Urinary bladder (tissue), 4 donors: Measurements from ENCODE around the gene TNIK. TPM values are rescaled to one million over a fixed set of nuclear protein-coding genes. Genes with fewer than 3 reads are reported as not detected.
"Not testable (repeated sequence)": the region's sequence is repeated elsewhere in the genome, so short reads cannot be mapped to it uniquely, and the experiment has no call there.

Source experiments
- DNase-seq: peaks from one replicate; pipeline ENCODE4 v3.0.0-alpha.2; 2015; ENCODE audit errors: extremely low spot score
- H3K27ac ChIP-seq: one replicate; pipeline ENCODE4 v1.5.1; 2013; ENCODE audit warnings: low read depth, mild to moderate bottlenecking, moderate library complexity
- H3K36me3 ChIP-seq: one replicate; pipeline ENCODE4 v1.6.1; 2013; ENCODE audit warnings: mild to moderate bottlenecking, moderate library complexity; ENCODE audit not compliant: insufficient read depth
- H3K4me1 ChIP-seq: one replicate; pipeline ENCODE4 v1.6.1; 2013; ENCODE audit warnings: mild to moderate bottlenecking, moderate library complexity; ENCODE audit not compliant: insufficient read depth
- H3K4me3 ChIP-seq: one replicate; pipeline ENCODE4 v1.5.1; 2013; ENCODE audit warnings: low read depth, low read length
- WGBS: extraction: QIAGEN DNeasy Blood & Tissue Kit; methylation state at CpG from one replicate; pipeline ENCODE4 v1.1.7; 2013; 5-methylcytosine and 5-hydroxymethylcytosine counted together
- polyA plus RNA-seq: library from polyadenylated mRNA; stranded (reverse); fragments of 200-250 nt; gene quantifications from one replicate; pipeline ENCODE4 v1.2.3, GENCODE V29; 2013
- total RNA-seq: library from RNA; depleted of rRNA; stranded (reverse); fragments of >200 nt; gene quantifications from one replicate; pipeline ENCODE4 v1.2.3, GENCODE V29; 2014
- donor health status: healthy with polysubstance abuse.
- donor health status: healthy.

Gene TNIK
- total and polyA plus RNA-seq, 2 donors, result 6.5 to 26.6 TPM

DNA sequence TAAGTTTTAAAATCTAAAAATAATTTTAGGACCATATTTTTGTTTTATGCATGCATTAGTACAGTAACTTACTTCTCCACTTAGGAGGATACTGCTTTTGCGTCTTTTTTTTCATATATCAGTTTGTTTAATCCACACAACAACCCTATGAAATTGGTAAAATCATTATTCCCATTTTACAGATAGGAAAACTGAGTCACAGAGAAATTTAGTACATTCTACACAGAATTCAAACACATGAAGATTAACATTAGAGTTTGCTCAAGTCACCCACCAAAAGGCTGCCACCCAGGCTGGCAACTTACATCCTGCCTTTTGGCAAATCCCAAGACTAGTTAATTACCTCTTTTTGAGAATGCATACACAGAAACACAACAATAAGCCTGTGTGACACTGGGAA lies 28.7 kb downstream of the TNIK start:
- Histone ChIP-seq H3K4me3 (no peak overlapping the region), H3K4me1 (no peaks in the 10 kb centered on the region), H3K36me3 (no peaks in the 10 kb centered on the region), H3K27ac (no peak overlapping the region)
- WGBS, result 99% methylated on average over 1 of the region's 1 CpG
- no peak for DNase-seq

DNA sequence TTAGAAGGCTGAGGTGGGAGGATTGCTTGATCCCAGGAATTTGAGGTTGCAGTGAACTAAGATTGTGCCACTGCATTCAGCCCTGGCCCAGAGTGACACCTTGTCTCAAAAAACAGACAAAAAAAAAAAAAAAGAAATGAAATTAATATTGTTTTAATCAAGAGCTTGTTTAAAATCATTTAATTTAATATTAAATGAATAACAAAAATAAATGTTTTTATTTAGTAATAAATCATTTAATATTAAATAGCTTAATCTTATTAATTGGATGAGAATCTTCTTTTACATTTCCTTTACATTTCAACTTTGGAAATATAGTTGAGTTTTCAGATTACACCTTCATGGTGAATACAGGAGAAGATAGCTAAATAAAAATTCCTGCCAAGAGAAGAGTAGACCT lies 29.7 kb downstream of the TNIK start:
- Histone ChIP-seq H3K36me3 (no peaks in the 10 kb centered on the region), H3K4me1 (no peaks in the 10 kb centered on the region), H3K27ac (no peak overlapping the region), H3K4me3 (no peak overlapping the region)
- no peak for DNase-seq

DNA sequence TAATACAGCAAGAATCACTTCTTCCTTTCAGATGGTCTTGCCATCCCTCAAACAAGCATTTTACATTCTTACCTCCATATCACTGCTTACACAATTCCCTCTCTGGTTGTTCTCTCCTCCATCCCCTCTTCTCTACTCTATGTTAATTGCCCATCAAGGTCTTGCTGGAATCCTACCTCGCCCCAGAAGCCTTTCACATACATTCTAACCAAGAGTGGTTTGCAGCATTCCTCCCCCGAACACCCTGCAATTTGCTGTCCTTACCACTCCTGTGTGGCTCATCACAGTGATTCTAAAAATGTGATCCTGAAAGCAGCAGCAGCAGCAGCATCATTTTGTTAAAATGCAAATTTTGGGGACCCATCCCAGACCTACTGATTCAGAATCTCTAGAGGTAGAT lies 30.6 kb downstream of the TNIK start:
- WGBS, result 98% methylated on average over 2 of the region's 2 CpGs

DNA sequence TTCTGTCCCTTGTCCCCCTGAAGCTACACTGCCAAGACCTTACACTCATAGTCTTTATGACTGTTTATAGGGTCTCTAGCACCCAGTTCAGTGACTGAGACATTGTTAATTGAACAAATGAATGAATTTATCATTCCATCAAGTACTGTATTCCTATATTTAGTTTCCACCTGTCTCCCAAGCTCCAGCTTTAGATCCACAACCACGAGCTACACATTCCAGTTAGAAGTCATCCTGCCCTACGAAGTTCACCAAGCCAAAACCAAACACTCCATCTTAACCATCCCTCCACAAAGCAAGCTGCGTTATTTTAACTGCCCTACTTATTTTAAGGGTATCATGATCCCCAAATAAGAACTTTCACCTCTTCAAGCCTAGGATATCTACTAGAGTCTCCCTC lies 31.3 kb downstream of the TNIK start:
- Histone ChIP-seq H3K36me3 (no peaks in the 10 kb centered on the region), H3K4me1 (no peaks in the 10 kb centered on the region), H3K4me3 (no peak overlapping the region), H3K27ac (no peak overlapping the region)
- no peak for DNase-seq
- 95% methylated on average over 3 of the region's 3 CpGs for WGBS

More for the DNA sequence above, 30.6 kb downstream of the TNIK start:
- DNase-seq, result no peak
- H3K4me3 ChIP-seq, result no peak overlapping the region
- no peaks in the 10 kb centered on the region for H3K4me1 ChIP-seq
- H3K27ac ChIP-seq, result no peak overlapping the region
- no peaks in the 10 kb centered on the region for H3K36me3 ChIP-seq

DNA sequence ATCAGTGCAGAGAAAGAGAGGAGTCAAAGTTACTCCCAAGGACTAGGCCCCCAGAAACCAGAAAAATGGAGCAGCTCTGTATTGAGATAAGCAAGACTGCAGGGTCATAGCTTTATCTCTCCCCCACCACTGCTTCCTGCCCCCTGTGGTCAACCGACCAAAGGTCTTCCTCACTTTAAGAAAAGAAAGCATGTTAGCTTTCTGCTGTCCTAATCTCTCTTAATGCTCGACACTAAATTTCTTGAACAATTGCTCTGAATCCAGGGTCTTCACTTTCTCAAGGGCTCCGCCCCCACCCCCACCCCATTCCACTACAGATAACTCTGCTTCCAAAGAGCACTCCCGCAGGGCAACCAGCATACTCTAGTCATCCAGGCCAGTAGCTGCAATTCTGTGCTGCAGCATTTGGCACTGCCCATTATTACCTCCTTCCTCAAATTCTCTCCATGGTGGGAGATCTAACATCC lies 31.9 kb downstream of the TNIK start:
- Histone ChIP-seq H3K4me1 (no peaks in the 10 kb centered on the region), H3K4me3 (no peak overlapping the region), H3K27ac (no peak overlapping the region), H3K36me3 (no peaks in the 10 kb centered on the region)
- no peak for DNase-seq
- 83% methylated on average over 4 of the region's 4 CpGs for WGBS

DNA sequence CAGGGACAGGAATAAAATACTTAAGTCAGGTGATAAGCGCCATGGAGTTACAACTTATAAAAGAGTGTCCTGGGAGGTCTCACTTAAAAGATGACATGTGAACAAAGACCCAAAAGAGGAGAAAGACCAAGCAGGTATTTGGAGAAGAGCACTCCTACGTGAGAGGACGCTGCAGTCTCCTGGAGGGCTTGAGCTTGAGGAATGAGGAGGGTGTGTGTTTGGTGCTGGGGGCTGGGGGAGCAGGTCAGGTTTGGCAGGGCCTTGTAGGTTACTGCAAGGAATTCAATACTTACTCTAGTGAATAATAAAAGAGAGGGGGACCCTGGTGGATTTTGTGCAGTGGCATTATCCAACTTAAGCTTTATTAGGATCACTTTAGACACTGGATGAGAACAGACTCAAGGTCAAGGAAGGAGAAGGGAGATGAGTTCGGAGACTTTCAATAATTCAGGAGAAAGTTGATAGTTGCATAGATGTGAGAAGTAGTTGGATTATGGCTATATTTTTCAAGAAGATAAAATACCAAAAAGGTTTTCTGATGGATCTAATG lies 32.4 kb downstream of the TNIK start:
- H3K4me1 ChIP-seq, result no peaks in the 10 kb centered on the region
- no peaks in the 10 kb centered on the region for H3K36me3 ChIP-seq
- WGBS, result 90% methylated on average over 4 of the region's 4 CpGs
- no peak for DNase-seq
- H3K4me3 ChIP-seq, result no peak overlapping the region
- no peak overlapping the region for H3K27ac ChIP-seq

DNA sequence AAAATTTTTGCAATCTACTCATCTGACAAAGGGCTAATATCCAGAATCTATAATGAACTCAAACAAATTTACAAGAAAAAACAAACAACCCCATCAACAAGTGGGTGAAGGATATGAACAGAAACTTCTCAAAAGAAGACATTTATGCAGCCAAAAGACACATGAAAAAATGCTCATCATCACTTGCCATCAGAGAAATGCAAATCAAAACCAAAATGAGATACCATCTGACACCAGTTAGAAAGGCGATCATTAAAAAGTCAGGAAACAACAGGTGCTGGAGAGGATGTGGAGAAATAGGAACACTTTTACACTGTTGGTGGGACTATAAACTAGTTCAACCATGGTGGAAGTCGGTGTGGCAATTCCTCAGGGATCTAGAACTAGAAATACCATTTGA lies 36.1 kb downstream of the TNIK start:
- H3K36me3 ChIP-seq, DNase-seq, H3K4me3 ChIP-seq, H3K27ac ChIP-seq, H3K4me1 ChIP-seq: not testable (repeated sequence)
- WGBS, result 97% methylated on average over 2 of the region's 2 CpGs

DNA sequence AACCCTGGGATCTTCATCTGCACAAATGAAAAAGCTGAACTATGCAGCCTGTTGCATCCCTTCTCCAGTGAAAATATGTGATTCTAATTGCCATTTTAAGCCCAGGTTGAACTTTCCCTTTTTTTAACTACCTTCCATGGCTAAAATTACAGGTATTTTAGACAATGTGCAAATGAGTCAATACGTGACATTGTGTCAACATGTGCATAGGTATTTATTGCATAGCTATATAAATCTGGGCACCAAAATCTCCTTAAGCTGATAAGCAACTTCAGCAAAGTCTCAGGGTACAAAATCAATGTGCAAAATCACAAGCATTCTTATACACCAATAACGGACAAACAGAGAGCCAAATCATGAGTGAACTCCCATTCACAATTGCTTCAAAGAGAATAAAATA lies 37.4 kb downstream of the TNIK start:
- 46% methylated on average over 2 of the region's 2 CpGs for WGBS
- not testable (repeated sequence) for H3K4me1 ChIP-seq, DNase-seq, H3K4me3 ChIP-seq, H3K36me3 ChIP-seq, H3K27ac ChIP-seq

DNA sequence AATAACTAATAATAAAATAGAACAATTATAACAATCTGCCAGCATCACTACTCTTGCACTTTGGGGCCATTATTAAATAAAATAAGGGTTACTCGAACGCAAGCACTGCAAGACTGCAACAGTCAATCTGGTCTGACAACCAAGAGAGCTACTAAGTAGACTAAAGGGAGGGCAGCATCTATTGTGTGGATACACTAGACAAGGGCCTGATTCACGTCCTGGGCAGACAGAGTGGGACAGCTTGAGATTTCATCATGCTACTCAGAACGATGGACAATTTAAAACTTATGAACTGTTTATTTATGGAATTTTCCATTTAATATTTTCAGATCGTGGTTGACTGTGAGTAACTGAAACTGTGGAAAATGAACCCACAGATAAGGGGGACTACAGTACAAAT lies 39.5 kb downstream of the TNIK start:
- H3K36me3 ChIP-seq, result no peaks in the 10 kb centered on the region
- H3K4me3 ChIP-seq, result no peak overlapping the region
- H3K27ac ChIP-seq, result no peak overlapping the region
- no peak for DNase-seq
- WGBS, result 59% methylated on average over 5 of the region's 5 CpGs
- no peaks in the 10 kb centered on the region for H3K4me1 ChIP-seq

DNA sequence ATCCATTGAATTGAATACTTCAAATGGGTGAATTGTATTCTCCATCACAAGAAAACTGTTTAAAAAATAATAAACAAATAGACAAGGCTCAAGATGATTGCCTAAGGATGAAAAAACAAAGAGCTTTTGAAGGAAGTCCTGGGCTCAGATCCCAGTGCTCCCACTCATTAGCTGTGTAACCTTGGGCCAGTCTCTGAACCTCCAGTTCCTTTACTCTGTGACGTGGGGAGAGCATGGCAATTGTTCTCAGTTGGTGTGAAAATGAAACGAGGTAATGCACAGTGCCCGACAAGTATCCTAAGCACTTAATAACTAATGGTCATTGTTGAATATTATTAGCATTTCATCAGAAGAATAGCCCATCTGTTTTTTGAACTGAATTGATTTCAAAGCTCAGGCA lies 40.7 kb downstream of the TNIK start:
- no peak overlapping the region for H3K27ac ChIP-seq
- H3K4me3 ChIP-seq, result no peak overlapping the region
- WGBS, result 88% methylated on average over 3 of the region's 3 CpGs
- H3K36me3 ChIP-seq, result no peaks in the 10 kb centered on the region
- no peak for DNase-seq
- H3K4me1 ChIP-seq, result no peaks in the 10 kb centered on the region

DNA sequence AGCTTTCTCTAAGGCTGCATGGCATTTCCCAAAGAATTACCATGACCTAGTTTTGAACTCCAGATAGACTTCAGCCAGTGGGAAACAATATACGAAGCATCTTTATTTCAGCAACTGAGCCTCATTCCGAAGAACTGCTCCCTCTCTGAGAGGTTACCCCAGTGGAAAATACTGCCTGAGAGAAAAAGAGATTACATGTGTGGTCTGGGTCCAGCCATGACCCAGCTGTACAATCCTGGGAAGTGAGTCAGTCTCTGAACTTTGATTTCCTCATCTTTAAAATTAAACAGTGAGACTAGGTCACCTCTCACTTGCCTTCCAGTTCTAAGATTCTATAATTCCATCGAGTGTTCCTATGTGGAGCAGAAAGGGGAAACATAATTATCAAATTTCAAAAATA lies 42.4 kb downstream of the TNIK start:
- 52% methylated on average over 3 of the region's 3 CpGs for WGBS
- no peaks in the 10 kb centered on the region for H3K4me1 ChIP-seq
- H3K36me3 ChIP-seq, result no peaks in the 10 kb centered on the region
- DNase-seq, result no peak
- H3K27ac ChIP-seq, result peak overlapping the region; percentile 45
- no peak overlapping the region for H3K4me3 ChIP-seq

DNA sequence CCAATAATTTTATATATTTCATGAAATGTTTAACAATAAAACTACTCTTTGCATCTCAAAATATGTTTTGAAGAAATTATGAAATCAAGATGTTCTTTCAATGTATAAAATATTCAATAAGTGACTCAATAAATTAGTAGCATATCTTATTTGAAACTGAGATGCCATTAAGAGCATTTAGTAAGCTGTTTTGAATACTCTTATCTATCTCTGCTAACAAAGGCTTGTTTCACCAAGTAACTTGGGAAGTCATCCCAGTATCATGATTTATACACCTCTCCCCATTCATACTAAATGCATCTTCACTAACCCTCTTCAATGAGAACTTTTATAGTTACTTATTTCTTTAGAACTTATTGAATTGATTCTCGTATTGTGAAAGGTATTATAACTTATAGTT lies 43.1 kb downstream of the TNIK start:
- Histone ChIP-seq H3K27ac (no peak overlapping the region), H3K4me1 (no peaks in the 10 kb centered on the region), H3K36me3 (no peaks in the 10 kb centered on the region), H3K4me3 (no peak overlapping the region)
- no peak for DNase-seq
- 80% methylated on average over 1 of the region's 1 CpG for WGBS

DNA sequence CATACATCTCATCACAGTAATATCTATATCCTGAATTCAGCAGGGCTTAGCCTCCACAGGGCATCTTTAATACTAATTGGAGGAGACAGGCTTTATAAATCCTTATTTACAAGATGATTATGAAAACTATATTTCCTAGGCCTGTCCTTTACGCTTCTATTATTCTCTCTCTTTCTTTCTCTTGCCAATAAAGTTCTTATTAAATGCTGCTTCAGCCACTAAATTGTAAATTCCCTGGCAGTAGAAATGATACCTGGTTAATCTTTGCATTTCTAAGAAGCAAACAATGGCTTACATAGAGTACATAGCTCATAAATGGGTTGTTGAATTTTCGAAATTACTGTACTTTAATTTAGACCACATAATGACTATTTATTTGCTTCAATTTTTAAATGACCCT lies 43.5 kb downstream of the TNIK start:
- no peak for DNase-seq
- H3K4me1 ChIP-seq, result no peaks in the 10 kb centered on the region
- no peak overlapping the region for H3K4me3 ChIP-seq
- WGBS, result 58% methylated on average over 2 of the region's 2 CpGs
- H3K36me3 ChIP-seq, result no peaks in the 10 kb centered on the region
- no peak overlapping the region for H3K27ac ChIP-seq

DNA sequence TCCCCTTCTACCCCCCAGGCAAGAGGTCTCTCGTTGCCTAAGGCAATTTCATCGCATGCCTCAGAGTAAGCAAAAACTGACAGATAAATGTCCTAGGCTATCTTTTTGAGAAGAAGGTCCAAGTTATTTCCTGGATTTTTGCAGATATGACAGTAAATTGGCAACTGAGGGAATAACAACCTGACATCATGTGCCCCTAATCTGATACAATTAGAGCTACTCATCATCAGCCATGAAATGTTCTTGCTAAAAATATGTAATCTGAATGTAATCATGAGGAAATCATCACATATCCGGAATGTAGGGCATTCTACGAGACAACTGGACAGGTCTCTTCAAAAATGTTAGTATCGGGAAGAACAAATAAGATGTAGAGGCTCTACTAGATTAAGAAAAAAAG lies 44.1 kb downstream of the TNIK start:
- Histone ChIP-seq H3K4me1 (no peaks in the 10 kb centered on the region), H3K36me3 (no peaks in the 10 kb centered on the region), H3K27ac (no peak overlapping the region), H3K4me3 (no peak overlapping the region)
- DNase-seq, result no peak
- WGBS, result 76% methylated on average over 5 of the region's 5 CpGs

DNA sequence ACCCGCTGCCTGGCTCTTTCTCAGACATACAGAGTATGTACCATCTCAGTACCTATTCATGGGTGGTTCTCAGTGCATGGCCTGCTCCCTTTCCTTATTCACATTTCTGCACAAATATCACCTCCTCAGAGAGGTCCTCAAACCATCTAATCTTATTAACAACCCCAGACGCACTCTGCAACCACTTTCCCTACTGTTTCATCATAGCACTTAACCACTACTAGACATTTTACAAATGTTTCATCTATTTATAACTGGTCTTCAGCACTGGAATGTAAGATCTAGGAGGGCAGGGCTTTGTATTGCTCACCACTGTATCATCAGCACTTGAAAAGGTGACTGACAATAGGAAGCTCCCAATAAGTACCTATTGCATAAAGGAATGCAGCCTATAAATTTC lies 45.1 kb downstream of the TNIK start:
- Histone ChIP-seq H3K36me3 (no peaks in the 10 kb centered on the region), H3K4me1 (no peaks in the 10 kb centered on the region), H3K27ac (no peak overlapping the region), H3K4me3 (no peak overlapping the region)
- no peak for DNase-seq
- 93% methylated on average over 2 of the region's 2 CpGs for WGBS
